Stomach (tissue), 19 donors: ENCODE data around the gene CST3. TPM values are rescaled to one million over a fixed set of nuclear protein-coding genes. Genes with fewer than 3 reads are reported as not detected.
"Not testable (repeated sequence)": the region's sequence is repeated elsewhere in the genome, so short reads cannot be mapped to it uniquely, and the experiment has no call there.

Experiments
- DNase-seq, 2 donors: peaks; one replicate each; pipeline versions ENCODE4 v3.0.0 to v3.0.0-alpha.2; 2013 to 2019
- H3K27ac ChIP-seq, 5 donors: fragments of 200-600 bp in 4 of 5; sonication (generic) in 4 of 5; one replicate each; pipeline ENCODE4 v1.5.1; 2013 to 2019; ENCODE audit warnings: mild to moderate bottlenecking in 1 of 5, moderate library complexity in 1 of 5
- H3K27me3 ChIP-seq, 3 donors: fragments of 200-600 bp; sonication (generic); one replicate each; pipeline ENCODE4 v1.5.1; 2017 to 2019; ENCODE audit warnings: mixed run types in 1 of 3
- H3K36me3 ChIP-seq, 4 donors: fragments of 200-600 bp; sonication (generic); 1 replicate in 3 of 4; 2 replicates in 1 of 4; pipeline ENCODE4 v1.5.1; 2016 to 2019
- H3K4me1 ChIP-seq, 4 donors: fragments of 200-600 bp; sonication (generic); one replicate each; pipeline ENCODE4 v1.5.1; 2016 to 2019
- H3K4me3 ChIP-seq, 4 donors: fragments of 200-600 bp; sonication (generic) in 3 of 4; one replicate each; pipeline ENCODE4 v1.5.1; 2016 to 2019; ENCODE audit warnings: mild to moderate bottlenecking in 1 of 4
- H3K9me3 ChIP-seq, 4 donors: fragments of 200-600 bp; sonication (generic); one replicate each; pipeline ENCODE4 v1.5.1; 2016 to 2019
- EP300 ChIP-seq: sonication (generic); formaldehyde crosslinking; IDR thresholded peaks from one replicate; pipeline ENCODE4 v1.6.1; 2017; ENCODE audit warnings: antibody characterized with exemption
- POLR2A ChIP-seq, 4 donors: fragments of 450-650 bp; IDR thresholded peaks; one replicate each; pipeline ENCODE4 v1.6.1; 2016; ENCODE audit warnings: antibody characterized with exemption in 4 of 4, control low read depth in 2 of 4, mild to moderate bottlenecking in 1 of 4, moderate library complexity in 1 of 4
- POLR2AphosphoS5 ChIP-seq, 3 donors: sonication (generic); formaldehyde crosslinking; IDR thresholded peaks; one replicate each; pipeline ENCODE4 v1.6.1; 2016; ENCODE audit warnings: antibody characterized with exemption in 3 of 3
- WGBS, 5 donors: extraction: QIAGEN DNeasy Blood & Tissue Kit in 3 of 5; methylation state at CpG; one replicate each; pipeline versions ENCODE4 v1.1.5 to v1.1.7; 2013 to 2018; 5-methylcytosine and 5-hydroxymethylcytosine counted together
- intact Hi-C: fragments of 100-400 bp; cut with DNase I; formaldehyde crosslinking; loops from one replicate; pipeline ENCODE4 v1.15.1; 2023; ENCODE audit warnings: low total_unique reads
- long read RNA-seq, 10 donors: transcript quantifications; one replicate each; lab custom pipeline, GENCODE V29; 2026
- polyA plus RNA-seq, 3 donors: library from polyadenylated mRNA; stranded (reverse); fragments of 200-250 nt; gene quantifications; one replicate each; pipeline ENCODE4 v1.2.3, GENCODE V29; 2013
- total RNA-seq, 5 donors: library from RNA; depleted of rRNA; stranded (reverse); fragments of >200 nt; gene quantifications; one replicate each; pipeline versions ENCODE4 v1.1.0 to v1.2.3, GENCODE V29; 2014 to 2016
- TF ChIP-seq, protein P1 (sequence below), 7 experiments: fragments of 450-650 bp in 4 of 7; fragments of 200-600 bp in 3 of 7; sonication (generic) in 3 of 7; IDR thresholded peaks; one replicate each; pipeline ENCODE4 v1.5.1; 2016 to 2019; ENCODE audit warnings: antibody characterized with exemption in 7 of 7, control low read depth in 2 of 7, mild to moderate bottlenecking in 1 of 7
- donor health status: healthy with polysubstance abuse.
- donor health status: Bipolar disorder and iron deficiency.
- donor health status: healthy.

CST3 gene, protein sequence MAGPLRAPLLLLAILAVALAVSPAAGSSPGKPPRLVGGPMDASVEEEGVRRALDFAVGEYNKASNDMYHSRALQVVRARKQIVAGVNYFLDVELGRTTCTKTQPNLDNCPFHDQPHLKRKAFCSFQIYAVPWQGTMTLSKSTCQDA
- total RNA-seq (1,000 to 10,000 TPM in 1 of 5 donors, 100 to 1,000 TPM in 4; 231 to 2,024 (median 730) TPM), polyA plus RNA-seq (100 to 1,000 TPM; 355 to 952 (median 410) TPM)
- long read RNA-seq, donor 1, transcript CST3-201 (3 exons, 873 nt) = major isoform, 169 of 274 reads
- long read RNA-seq, donor 1, partial matches to known transcripts = 104 of 274 reads
- long read RNA-seq, donor 1, other reads (novel, unspliced or antisense) = 0 of 274 reads
- long read RNA-seq, donor 2, transcript CST3-201 (3 exons, 873 nt) = major isoform, 249 of 347 reads
- long read RNA-seq, donor 2, partial matches to known transcripts = 91 of 347 reads
- long read RNA-seq, donor 2, other reads (novel, unspliced or antisense) = 7 of 347 reads
- long read RNA-seq, donor 3, transcript CST3-201 (3 exons, 873 nt) = major isoform, 185 of 299 reads
- long read RNA-seq, donor 3, partial matches to known transcripts = 107 of 299 reads
- long read RNA-seq, donor 3, other reads (novel, unspliced or antisense) = 7 of 299 reads
- long read RNA-seq, donor 4, transcript CST3-201 (3 exons, 873 nt) = major isoform, 20 of 27 reads
- long read RNA-seq, donor 4, partial matches to known transcripts = 7 of 27 reads
- long read RNA-seq, donor 4, other reads (novel, unspliced or antisense) = 0 of 27 reads
- long read RNA-seq, donor 5, transcript CST3-201 (3 exons, 873 nt) = major isoform, 281 of 434 reads
- long read RNA-seq, donor 5, partial matches to known transcripts = 130 of 434 reads
- long read RNA-seq, donor 5, other reads (novel, unspliced or antisense) = 22 of 434 reads
- long read RNA-seq, donor 6, transcript CST3-201 (3 exons, 873 nt) = major isoform, 667 of 1,106 reads
- long read RNA-seq, donor 6, partial matches to known transcripts = 409 of 1,106 reads
- long read RNA-seq, donor 6, other reads (novel, unspliced or antisense) = 30 of 1,106 reads
- long read RNA-seq, donor 7, transcript CST3-201 (3 exons, 873 nt) = major isoform, 371 of 565 reads
- long read RNA-seq, donor 7, partial matches to known transcripts = 188 of 565 reads
- long read RNA-seq, donor 7, other reads (novel, unspliced or antisense) = 6 of 565 reads
- long read RNA-seq, donor 8, transcript CST3-201 (3 exons, 873 nt) = major isoform, 273 of 420 reads
- long read RNA-seq, donor 8, partial matches to known transcripts = 140 of 420 reads
- long read RNA-seq, donor 8, other reads (novel, unspliced or antisense) = 7 of 420 reads
- long read RNA-seq, donor 9, transcript CST3-201 (3 exons, 873 nt) = major isoform, 264 of 386 reads
- long read RNA-seq, donor 9, partial matches to known transcripts = 102 of 386 reads
- long read RNA-seq, donor 9, other reads (novel, unspliced or antisense) = 18 of 386 reads
- long read RNA-seq, donor 10, transcript CST3-201 (3 exons, 873 nt) = major isoform, 140 of 182 reads
- long read RNA-seq, donor 10, partial matches to known transcripts = 42 of 182 reads
- long read RNA-seq, donor 10, other reads (novel, unspliced or antisense) = 0 of 182 reads

DNA sequence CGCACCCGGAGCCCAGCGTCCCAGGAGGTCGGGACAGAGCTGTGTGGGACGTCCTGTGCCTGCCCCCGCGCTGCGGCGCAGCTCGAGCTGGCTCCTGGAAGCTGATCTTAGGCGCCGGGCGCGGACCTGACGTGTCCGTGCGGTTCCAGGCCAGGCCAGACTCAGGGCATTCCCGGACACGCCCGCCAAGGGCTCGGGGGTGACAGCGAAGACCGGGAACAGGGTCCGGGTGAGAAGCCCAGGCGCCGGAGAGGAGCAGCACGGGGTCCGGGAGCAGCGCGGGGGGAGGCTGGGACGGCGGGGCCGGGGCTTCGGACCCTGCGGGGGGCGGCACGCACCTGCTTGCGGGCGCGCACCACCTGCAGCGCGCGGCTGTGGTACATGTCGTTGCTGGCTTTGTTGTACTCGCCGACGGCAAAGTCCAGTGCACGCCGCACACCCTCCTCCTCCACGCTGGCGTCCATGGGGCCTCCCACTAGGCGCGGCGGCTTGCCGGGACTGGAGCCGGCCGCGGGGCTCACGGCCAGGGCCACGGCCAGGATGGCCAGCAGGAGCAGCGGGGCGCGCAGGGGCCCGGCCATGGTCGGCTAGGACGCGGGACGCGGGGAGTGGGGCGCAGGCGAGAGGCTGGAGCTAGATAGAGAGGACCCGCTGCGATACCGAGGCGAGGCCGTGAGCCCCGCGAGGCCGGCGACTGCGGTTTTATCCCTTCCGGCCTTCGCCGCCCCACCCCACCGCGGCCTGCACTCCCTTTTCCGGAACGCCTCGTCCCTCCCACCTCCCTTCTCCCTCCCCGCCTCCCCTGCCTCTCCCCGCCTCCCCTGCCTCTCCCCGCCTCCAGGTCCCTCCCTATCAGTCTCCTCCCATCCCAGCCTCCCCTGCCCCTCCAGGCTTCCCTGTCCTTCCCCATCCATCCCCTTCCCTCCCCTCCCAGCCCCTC, at the start of gene CST3:
Gene CST3, minus strand, starts transcription at position 674 of the 940 bp plus-strand sequence. Its CDS starts 93 bp downstream, at position 581.
- Histone ChIP-seq H3K9me3 (no peaks in the 10 kb centered on the region), H3K27ac (peak within 1 kb of the TSS; percentile 97 to 99 (median 98)), H3K4me1 (peaks cover 25 to 70% (median 53%) of the 10 kb centered on the region in 4 donors), H3K4me3 (peak within 1 kb of the TSS; percentile 65 to 95 (median 86)), H3K27me3 (peaks cover 0 to 7% (median 0%) of the 10 kb centered on the region in 3 donors), H3K36me3 (peaks cover 13 to 26% (median 24%) of the 10 kb centered on the region in 4 donors)
- WGBS, 5 donors = 0 to 1% (median 1%) methylated on average over 20 to 89 of the region's 92 CpGs
- intact Hi-C loops = no loop called here
- DNase-seq = peak; percentile 91 to 96
- TF ChIP-seq POLR2A (IDR thresholded peaks at IDR 0.05) (peak in 1 of 4 donors; percentile 63), POLR2AphosphoS5 (IDR thresholded peaks at IDR 0.05) (peak; percentile 49 to 91 (median 87)), EP300 (no peak)
- TF ChIP-seq, protein P1, sequence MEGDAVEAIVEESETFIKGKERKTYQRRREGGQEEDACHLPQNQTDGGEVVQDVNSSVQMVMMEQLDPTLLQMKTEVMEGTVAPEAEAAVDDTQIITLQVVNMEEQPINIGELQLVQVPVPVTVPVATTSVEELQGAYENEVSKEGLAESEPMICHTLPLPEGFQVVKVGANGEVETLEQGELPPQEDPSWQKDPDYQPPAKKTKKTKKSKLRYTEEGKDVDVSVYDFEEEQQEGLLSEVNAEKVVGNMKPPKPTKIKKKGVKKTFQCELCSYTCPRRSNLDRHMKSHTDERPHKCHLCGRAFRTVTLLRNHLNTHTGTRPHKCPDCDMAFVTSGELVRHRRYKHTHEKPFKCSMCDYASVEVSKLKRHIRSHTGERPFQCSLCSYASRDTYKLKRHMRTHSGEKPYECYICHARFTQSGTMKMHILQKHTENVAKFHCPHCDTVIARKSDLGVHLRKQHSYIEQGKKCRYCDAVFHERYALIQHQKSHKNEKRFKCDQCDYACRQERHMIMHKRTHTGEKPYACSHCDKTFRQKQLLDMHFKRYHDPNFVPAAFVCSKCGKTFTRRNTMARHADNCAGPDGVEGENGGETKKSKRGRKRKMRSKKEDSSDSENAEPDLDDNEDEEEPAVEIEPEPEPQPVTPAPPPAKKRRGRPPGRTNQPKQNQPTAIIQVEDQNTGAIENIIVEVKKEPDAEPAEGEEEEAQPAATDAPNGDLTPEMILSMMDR (IDR thresholded peaks at IDR 0.05) = no peak

DNA sequence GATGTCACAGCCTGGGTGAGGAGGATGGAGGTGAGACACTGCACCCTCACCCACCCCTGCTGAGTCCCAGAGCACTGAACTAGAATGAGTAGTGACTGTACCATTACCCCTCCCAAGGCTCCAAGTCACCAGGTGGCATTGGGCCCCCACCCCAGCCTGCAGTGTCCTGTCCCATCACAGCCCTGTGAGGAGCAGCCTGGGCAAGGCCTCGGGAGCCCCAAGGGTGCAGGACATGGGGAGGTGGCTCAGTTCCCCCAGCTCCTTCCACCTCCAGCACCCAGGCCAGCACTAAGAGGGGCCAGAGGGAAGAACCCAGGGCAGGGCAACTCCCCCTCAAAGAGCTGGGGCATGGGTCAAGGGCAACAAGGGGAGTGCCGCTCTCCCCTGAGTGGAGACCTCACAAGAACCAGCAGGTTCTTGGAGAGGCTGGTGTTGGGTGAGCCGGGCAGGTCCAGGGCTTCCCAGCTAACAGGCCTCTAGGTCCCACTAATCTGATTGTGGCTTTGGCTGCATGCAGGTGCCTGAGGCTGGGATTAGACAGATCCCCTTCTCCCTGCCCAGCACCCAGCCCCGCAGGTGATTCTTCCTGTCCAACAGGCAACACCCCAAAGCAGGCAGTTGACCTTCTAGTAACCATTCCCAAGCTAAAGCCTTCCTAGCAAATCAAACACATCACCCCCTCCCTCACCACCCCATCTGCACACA, 48.4 kb upstream of the CST3 start:
- Histone ChIP-seq H3K27ac (no peak overlapping the region), H3K9me3 (no peaks in the 10 kb centered on the region), H3K36me3 (no peaks in the 10 kb centered on the region), H3K4me3 (no peak overlapping the region), H3K27me3 (peaks cover 0 to 13% (median 0%) of the 10 kb centered on the region in 3 donors), H3K4me1 (no peaks in the 10 kb centered on the region)
- intact Hi-C loops = no loop called here
- 68 to 86% (median 82%) methylated on average over 3 to 4 of the region's 4 CpGs for WGBS, 5 donors
- no peak for TF ChIP-seq EP300
- no peak for DNase-seq

DNA sequence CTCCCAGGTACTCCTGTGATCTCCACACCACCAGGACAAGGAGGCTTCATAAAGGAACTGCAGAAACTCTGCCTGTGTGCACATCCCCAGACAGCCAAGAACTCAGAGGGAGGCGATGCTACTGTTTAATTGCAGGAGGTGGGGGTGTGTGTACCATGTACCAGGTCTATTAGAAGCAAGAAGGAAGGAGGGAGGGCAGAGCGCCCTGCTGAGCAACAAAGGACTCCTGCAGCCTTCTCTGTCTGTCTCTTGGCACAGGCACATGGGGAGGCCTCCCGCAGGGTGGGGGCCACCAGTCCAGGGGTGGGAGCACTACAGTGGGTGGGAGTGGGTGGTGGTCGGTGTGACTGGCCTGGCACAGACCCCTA, 47.8 kb upstream of the CST3 start:
- H3K4me1 ChIP-seq, DNase-seq, intact Hi-C loops, H3K36me3 ChIP-seq, H3K9me3 ChIP-seq, H3K4me3 ChIP-seq, H3K27ac ChIP-seq: not testable (repeated sequence)
- H3K27me3 ChIP-seq = peaks cover 0 to 15% (median 0%) of the 10 kb centered on the region in 3 donors
- WGBS, 5 donors = 59 to 77% (median 65%) methylated on average over 4 of the region's 4 CpGs

DNA sequence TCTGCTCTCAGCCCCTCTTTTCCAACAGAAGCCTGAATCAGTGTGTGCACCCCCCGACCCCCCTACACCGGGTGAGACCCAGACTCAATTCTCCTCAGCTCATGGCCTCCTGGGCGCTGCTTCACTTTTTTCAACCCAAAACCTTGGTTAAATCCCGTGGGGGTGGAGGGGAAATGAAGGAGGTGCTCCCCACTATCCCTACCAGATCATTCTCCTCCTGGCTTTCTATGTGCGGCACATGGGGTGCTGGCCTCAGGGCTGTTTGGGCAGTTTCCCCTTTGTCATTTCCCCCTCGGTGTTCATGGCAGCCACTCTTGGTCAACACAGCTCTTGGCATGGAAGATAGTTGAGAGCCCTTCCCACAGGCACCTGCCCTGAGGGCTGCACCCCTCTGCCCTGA, 46.5 kb upstream of the CST3 start:
- H3K4me1 ChIP-seq = no peaks in the 10 kb centered on the region
- no peaks in the 10 kb centered on the region for H3K36me3 ChIP-seq
- DNase-seq = no peak
- H3K27ac ChIP-seq = no peak overlapping the region
- H3K4me3 ChIP-seq = no peak overlapping the region
- no peak for TF ChIP-seq POLR2AphosphoS5 (IDR thresholded peaks at IDR 0.05)
- no peak for TF ChIP-seq EP300
- TF ChIP-seq, protein P1 (IDR thresholded peaks at IDR 0.05) = no peak
- no peak for TF ChIP-seq POLR2A (IDR thresholded peaks at IDR 0.05)
- H3K9me3 ChIP-seq = no peaks in the 10 kb centered on the region
- WGBS, 5 donors = 64 to 91% (median 84%) methylated on average over 6 of the region's 6 CpGs
- intact Hi-C loops = no loop called here
- peaks cover 0 to 22% (median 0%) of the 10 kb centered on the region in 3 donors for H3K27me3 ChIP-seq
